Mammary epithelial cell (primary cell): ENCODE measurements around the gene VPS36.

Experiments
- EZH2 ChIP-seq: IDR thresholded peaks from 2 replicates; pipeline ENCODE4 v1.6.1; 2012; ENCODE audit warnings: low read length, inconsistent platforms, borderline replicate concordance
- TF ChIP-seq, protein P1 (sequence below), 2 donors: IDR thresholded peaks in 1 of 2; conservative IDR thresholded peaks in 1 of 2; 2 replicates each; pipeline ENCODE4 v1.5.1; 2011 to 2012; ENCODE audit warnings: inconsistent platforms in 2 of 2, low read length in 2 of 2, mild to moderate bottlenecking in 2 of 2, control low read depth in 1 of 2, low read depth in 1 of 2; ENCODE audit not compliant: insufficient read depth in 1 of 2; ENCODE audit errors: extremely low read depth in 1 of 2

DNA sequence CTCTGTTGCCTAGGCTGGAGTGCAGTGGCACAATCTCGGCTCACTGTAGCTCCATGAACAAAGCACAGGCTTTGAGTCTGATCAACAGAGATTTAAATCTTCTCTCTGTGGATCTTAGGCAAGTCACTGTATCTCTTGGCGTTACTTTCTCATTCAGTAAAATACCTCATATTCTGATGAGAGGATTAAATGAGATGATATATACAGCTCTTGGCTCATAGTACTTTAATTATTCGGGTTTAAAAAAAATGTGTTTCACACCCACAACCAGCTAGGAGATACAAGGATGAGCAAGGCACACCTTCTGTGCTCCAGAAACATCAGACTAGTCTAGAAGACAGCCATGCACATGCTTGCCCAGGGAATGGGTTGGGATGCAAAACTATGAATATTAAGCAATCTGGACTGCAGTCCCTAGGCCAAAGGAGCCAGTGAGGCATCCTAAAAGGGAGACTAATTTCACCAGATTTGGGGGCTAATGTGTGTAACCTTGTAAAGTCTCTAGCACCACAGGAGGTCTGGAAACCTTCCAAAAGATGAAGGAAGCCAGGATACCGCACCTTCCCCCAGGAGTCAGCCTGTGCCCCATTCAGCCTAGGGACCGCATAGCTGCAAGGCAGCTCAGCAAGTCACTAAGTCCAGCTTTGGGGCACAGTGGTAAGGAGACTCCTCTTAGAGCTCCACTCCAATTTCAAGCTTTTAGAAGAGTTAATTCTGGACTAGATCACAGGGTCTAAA, 2.5 kb downstream of the VPS36 start:
- TF ChIP-seq, protein P1, sequence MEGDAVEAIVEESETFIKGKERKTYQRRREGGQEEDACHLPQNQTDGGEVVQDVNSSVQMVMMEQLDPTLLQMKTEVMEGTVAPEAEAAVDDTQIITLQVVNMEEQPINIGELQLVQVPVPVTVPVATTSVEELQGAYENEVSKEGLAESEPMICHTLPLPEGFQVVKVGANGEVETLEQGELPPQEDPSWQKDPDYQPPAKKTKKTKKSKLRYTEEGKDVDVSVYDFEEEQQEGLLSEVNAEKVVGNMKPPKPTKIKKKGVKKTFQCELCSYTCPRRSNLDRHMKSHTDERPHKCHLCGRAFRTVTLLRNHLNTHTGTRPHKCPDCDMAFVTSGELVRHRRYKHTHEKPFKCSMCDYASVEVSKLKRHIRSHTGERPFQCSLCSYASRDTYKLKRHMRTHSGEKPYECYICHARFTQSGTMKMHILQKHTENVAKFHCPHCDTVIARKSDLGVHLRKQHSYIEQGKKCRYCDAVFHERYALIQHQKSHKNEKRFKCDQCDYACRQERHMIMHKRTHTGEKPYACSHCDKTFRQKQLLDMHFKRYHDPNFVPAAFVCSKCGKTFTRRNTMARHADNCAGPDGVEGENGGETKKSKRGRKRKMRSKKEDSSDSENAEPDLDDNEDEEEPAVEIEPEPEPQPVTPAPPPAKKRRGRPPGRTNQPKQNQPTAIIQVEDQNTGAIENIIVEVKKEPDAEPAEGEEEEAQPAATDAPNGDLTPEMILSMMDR (conservative IDR thresholded peaks at IDR 0.05 in 1 of 2, IDR thresholded peaks at IDR 0.05 in 1 of 2; ENCODE audit: extremely low read depth in 1 of 2, insufficient read depth in 1 of 2, low read depth in 1 of 2, low read length in 2 of 2), result no peak
- TF ChIP-seq EZH2, result no peak
